HCT116 (cell line): ENCODE results near the gene LSM2.

Experiments
- CTCF ChIP-seq, 3 experiments: fragments of 200-600 bp in 1 of 3; sonication (generic) in 1 of 3; IDR thresholded peaks in 2 of 3; conservative IDR thresholded peaks in 1 of 3; 2 replicates each; pipeline ENCODE4 v1.5.1; 2012 to 2017; ENCODE audit warnings: low read depth in 2 of 3, low read length in 2 of 3, antibody characterized with exemption in 1 of 3, borderline replicate concordance in 1 of 3, control low read depth in 1 of 3, mild to moderate bottlenecking in 1 of 3, mixed read lengths in 1 of 3, mixed run types in 1 of 3, moderate library complexity in 1 of 3; ENCODE audit not compliant: insufficient read depth in 1 of 3
- ELF1 ChIP-seq: IDR thresholded peaks from 2 replicates; pipeline ENCODE4 v1.6.1; 2012; ENCODE audit warnings: low read depth, borderline replicate concordance
- EZH2 ChIP-seq: fragments of 200-600 bp; sonication (generic); IDR thresholded peaks from 2 replicates; pipeline ENCODE4 v1.6.1; 2017; ENCODE audit warnings: antibody characterized with exemption, mixed run types
- FOSL1 ChIP-seq: IDR thresholded peaks from 2 replicates; pipeline ENCODE4 v1.6.1; 2012; ENCODE audit warnings: low read depth
- MAX ChIP-seq: IDR thresholded peaks from 2 replicates; pipeline ENCODE4 v1.6.1; 2012
- POLR2A ChIP-seq: IDR thresholded peaks from 2 replicates; pipeline ENCODE4 v1.7.0; 2011; ENCODE audit warnings: borderline replicate concordance; ENCODE audit not compliant: insufficient read depth, insufficient read length; ENCODE audit errors: extremely low read depth
- POLR2AphosphoS5 ChIP-seq: IDR thresholded peaks from 2 replicates; pipeline ENCODE4 v1.6.1; 2011; ENCODE audit warnings: mild to moderate bottlenecking, low read depth, low read length, moderate library complexity
- RAD21 ChIP-seq: IDR thresholded peaks from 2 replicates; pipeline ENCODE4 v1.6.1; 2012; ENCODE audit warnings: low read depth, mild to moderate bottlenecking
- SP1 ChIP-seq: IDR thresholded peaks from 2 replicates; pipeline ENCODE4 v1.6.1; 2012; ENCODE audit warnings: low read depth
- YY1 ChIP-seq: IDR thresholded peaks from 2 replicates; pipeline ENCODE4 v1.6.1; 2011; ENCODE audit warnings: low read length, low read depth, moderate library complexity, mild to moderate bottlenecking; ENCODE audit not compliant: insufficient replicate concordance; ENCODE audit errors: extremely low read depth
- TF ChIP-seq, protein P1 (sequence below): IDR thresholded peaks from 2 replicates; pipeline ENCODE4 v1.6.1; 2012; ENCODE audit warnings: low read depth

DNA sequence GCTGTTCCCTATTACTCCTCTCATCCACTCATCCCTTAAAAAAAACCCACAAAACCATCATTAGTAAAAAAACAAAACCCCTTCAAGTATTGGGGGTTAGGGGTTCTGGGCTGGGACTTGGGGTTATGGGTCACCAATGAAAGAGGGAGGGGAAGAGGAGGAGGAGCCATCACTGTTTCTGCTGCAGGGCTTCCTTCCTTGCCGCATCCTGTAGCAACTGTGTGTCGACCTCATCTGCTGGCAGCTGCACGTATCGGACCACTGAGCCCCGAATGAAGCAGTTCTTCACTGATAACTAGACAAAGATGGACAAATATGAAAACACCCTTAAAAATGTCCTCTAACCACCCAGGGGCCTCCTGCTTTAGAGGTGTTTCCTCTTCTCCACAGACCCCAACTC, 9.2 kb downstream of the LSM2 start:
- TF ChIP-seq POLR2AphosphoS5 (no peak), CTCF (IDR thresholded peaks at IDR 0.05 in 2 of 3, conservative IDR thresholded peaks at IDR 0.05 in 1 of 3; ENCODE audit: borderline replicate concordance in 1 of 3, insufficient read depth in 1 of 3, low read depth in 2 of 3, low read length in 2 of 3) (no peak), EZH2 (no peak), POLR2A (no peak), RAD21 (no peak), YY1 (no peak), ELF1 (no peak), MAX (no peak), SP1 (no peak), FOSL1 (no peak)
- TF ChIP-seq, protein P1, sequence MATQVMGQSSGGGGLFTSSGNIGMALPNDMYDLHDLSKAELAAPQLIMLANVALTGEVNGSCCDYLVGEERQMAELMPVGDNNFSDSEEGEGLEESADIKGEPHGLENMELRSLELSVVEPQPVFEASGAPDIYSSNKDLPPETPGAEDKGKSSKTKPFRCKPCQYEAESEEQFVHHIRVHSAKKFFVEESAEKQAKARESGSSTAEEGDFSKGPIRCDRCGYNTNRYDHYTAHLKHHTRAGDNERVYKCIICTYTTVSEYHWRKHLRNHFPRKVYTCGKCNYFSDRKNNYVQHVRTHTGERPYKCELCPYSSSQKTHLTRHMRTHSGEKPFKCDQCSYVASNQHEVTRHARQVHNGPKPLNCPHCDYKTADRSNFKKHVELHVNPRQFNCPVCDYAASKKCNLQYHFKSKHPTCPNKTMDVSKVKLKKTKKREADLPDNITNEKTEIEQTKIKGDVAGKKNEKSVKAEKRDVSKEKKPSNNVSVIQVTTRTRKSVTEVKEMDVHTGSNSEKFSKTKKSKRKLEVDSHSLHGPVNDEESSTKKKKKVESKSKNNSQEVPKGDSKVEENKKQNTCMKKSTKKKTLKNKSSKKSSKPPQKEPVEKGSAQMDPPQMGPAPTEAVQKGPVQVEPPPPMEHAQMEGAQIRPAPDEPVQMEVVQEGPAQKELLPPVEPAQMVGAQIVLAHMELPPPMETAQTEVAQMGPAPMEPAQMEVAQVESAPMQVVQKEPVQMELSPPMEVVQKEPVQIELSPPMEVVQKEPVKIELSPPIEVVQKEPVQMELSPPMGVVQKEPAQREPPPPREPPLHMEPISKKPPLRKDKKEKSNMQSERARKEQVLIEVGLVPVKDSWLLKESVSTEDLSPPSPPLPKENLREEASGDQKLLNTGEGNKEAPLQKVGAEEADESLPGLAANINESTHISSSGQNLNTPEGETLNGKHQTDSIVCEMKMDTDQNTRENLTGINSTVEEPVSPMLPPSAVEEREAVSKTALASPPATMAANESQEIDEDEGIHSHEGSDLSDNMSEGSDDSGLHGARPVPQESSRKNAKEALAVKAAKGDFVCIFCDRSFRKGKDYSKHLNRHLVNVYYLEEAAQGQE, result no peak
